Activated T-cell treated with anti-CD3 and anti-CD28 coated beads, Interleukin-2, amount 50 U/mL, for 24 hours (primary cell): Measurements from ENCODE around the gene FIBCD1.

ENCODE experiments used
- DNase-seq: peaks from one replicate; pipeline ENCODE4 v3.0.0-alpha.2; 2020
- H3K27ac Mint-ChIP-seq: 2 replicates; pipeline ENCODE4 v1.8.0; 2020; ENCODE audit warnings: mild to moderate bottlenecking, mixed read lengths
- H3K27me3 Mint-ChIP-seq: 2 replicates; pipeline ENCODE4 v1.8.0; 2020; ENCODE audit warnings: mixed read lengths
- H3K36me3 Mint-ChIP-seq: 2 replicates; pipeline ENCODE4 v1.8.0; 2020; ENCODE audit warnings: low read depth, mixed read lengths
- H3K4me1 Mint-ChIP-seq: 2 replicates; pipeline ENCODE4 v1.8.0; 2020; ENCODE audit warnings: low read depth, mixed read lengths
- H3K4me3 Mint-ChIP-seq: 2 replicates; pipeline ENCODE4 v1.8.0; 2020; ENCODE audit warnings: mild to moderate bottlenecking, moderate library complexity, mixed read lengths
- H3K9me3 Mint-ChIP-seq: 2 replicates; pipeline ENCODE4 v1.8.0; 2020; ENCODE audit warnings: mixed read lengths

Gene FIBCD1

GRCh38 chr9:130861372-130862180 is 77.5 kb downstream of the FIBCD1 start:
- H3K9me3 Mint-ChIP-seq: no peaks in the 10 kb centered on the region
- H3K4me1 Mint-ChIP-seq: peaks cover 2% of the 10 kb centered on the region
- no peaks in the 10 kb centered on the region for H3K27me3 Mint-ChIP-seq
- no peak overlapping the region for H3K27ac Mint-ChIP-seq
- H3K4me3 Mint-ChIP-seq: no peak overlapping the region
- no peak for DNase-seq
- H3K36me3 Mint-ChIP-seq: peaks cover 66% of the 10 kb centered on the region

- no peak for DNase-seq
Measured at GRCh38 chr9:130860458-130861316, 78.4 kb downstream of the FIBCD1 start.

DNA sequence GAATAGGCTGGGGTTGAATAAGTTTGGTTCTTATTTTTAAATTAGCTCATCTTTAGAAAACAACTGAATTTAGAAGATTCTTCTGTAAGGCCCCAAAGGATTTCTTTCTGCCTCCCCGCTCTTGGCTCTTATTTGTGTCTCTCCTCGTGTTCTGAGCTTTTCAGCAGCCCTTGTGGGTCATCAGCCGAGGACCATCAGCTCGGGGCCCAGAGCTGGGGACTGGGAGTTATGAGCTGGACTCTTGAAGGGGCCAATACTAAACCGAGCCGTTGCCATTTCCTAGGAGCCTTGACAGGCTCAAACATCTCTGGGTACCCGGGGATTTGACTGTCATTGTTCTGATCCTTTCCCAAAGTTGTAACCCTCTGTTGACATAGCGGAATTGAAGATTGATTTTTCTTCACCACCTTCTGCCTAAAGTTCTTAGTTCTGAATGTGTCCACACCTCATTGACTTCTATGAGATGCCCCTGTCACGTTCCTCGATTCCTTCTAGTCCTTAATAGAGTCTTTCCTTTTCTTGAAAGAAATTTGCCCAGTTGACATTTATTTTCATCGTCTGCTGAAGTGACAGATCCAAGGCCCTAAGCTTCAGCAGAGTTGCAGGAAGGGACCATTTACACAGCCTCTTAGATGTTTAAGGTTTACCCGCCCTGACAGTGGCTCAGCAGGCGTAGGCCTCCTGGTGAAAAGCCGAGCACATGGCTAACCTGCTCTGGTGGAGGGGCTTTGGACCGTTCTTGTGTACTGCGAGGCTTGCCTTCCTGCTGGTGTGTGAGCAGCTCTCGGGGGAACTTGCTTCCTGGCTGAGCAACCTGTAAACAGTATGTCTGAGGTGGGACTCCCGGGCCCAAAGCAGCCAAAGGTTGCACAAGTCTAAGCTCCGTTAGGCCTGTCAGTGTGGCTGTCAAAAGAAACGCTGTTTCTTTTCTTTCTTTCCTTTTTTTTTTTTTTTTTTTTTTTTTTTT is 80.0 kb downstream of the FIBCD1 start:
- H3K4me1 Mint-ChIP-seq: no peaks in the 10 kb centered on the region
- DNase-seq: no peak
- H3K27ac Mint-ChIP-seq: no peak overlapping the region
- H3K4me3 Mint-ChIP-seq: no peak overlapping the region
- peaks cover 77% of the 10 kb centered on the region for H3K36me3 Mint-ChIP-seq
- no peaks in the 10 kb centered on the region for H3K27me3 Mint-ChIP-seq
- H3K9me3 Mint-ChIP-seq: no peaks in the 10 kb centered on the region

More at GRCh38 chr9:130860458-130861316, 78.4 kb downstream of the FIBCD1 start:
- no peaks in the 10 kb centered on the region for H3K9me3 Mint-ChIP-seq
- H3K27me3 Mint-ChIP-seq: no peaks in the 10 kb centered on the region
- H3K36me3 Mint-ChIP-seq: peaks cover 70% of the 10 kb centered on the region
- H3K4me3 Mint-ChIP-seq: no peak overlapping the region
- H3K4me1 Mint-ChIP-seq: no peaks in the 10 kb centered on the region
- H3K27ac Mint-ChIP-seq: no peak overlapping the region

DNA sequence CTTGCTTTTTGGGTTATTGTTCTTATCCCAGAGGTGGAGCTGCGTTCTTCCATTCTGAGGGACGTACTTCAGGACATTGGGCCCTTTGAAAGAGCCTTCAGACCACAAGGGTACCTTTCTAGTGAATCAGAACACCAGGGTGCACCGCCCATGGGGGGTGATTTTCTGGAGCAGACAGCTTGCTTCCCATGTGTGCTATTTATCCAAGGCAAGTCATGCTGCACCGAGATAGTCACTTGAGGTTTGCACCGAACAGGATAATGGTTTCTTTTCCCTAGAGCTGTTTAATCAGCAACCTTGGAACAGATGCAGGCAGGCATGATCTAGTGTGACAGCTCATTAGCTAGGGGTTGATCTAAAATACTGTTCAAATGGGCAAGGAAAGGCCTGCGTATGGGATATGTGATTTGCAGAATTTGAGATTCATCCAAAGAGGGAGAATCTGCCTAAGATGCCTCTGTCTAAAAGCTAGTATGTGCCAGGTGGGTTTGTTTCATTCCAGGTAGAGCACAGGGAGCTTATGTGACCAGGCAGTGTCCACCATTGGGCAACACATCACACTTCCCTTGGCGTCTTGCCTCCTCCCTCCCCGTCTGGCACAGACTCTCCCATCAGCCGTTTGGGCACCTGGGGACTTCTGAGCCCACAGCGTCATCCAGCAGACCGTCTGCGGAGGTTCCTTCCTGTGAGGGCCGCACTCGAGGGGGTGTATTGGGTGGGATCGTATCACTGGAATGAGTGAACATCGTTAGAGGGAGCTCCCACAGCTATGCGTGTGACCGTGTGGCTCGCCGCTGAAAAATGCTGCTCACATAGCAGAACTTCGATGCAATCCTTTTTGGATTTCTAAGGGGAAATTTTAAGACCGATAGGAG is 80.9 kb downstream of the FIBCD1 start:
- H3K9me3 Mint-ChIP-seq: no peaks in the 10 kb centered on the region
- no peak for DNase-seq
- H3K4me1 Mint-ChIP-seq: no peaks in the 10 kb centered on the region
- H3K27ac Mint-ChIP-seq: peak overlapping the region; percentile 18
- no peak overlapping the region for H3K4me3 Mint-ChIP-seq
- H3K36me3 Mint-ChIP-seq: peaks cover 72% of the 10 kb centered on the region
- no peaks in the 10 kb centered on the region for H3K27me3 Mint-ChIP-seq

GRCh38 chr9:130856474-130856873 is 82.6 kb downstream of the FIBCD1 start:
- Mint-ChIP-seq H3K27ac (no peak overlapping the region), H3K9me3 (no peaks in the 10 kb centered on the region), H3K4me1 (no peaks in the 10 kb centered on the region), H3K36me3 (peaks cover 60% of the 10 kb centered on the region), H3K4me3 (no peak overlapping the region), H3K27me3 (no peaks in the 10 kb centered on the region)
- DNase-seq: no peak

DNA sequence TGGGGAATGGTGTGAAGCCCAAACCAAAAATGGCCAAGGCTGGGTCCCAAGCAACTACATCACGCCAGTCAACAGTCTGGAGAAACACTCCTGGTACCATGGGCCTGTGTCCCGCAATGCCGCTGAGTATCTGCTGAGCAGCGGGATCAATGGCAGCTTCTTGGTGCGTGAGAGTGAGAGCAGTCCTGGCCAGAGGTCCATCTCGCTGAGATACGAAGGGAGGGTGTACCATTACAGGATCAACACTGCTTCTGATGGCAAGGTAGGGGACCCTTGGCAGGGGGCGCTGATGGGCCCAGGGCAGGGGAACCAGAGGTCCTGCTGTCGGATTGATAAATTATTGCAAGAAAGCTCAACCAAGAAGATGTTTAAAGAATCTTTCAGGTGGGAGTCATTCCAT is 84.2 kb downstream of the FIBCD1 start:
- Mint-ChIP-seq H3K9me3 (no peaks in the 10 kb centered on the region), H3K27me3 (no peaks in the 10 kb centered on the region), H3K27ac (no peak overlapping the region), H3K4me3 (no peak overlapping the region), H3K4me1 (peaks cover 3% of the 10 kb centered on the region), H3K36me3 (peaks cover 50% of the 10 kb centered on the region)
- DNase-seq: no peak

DNA sequence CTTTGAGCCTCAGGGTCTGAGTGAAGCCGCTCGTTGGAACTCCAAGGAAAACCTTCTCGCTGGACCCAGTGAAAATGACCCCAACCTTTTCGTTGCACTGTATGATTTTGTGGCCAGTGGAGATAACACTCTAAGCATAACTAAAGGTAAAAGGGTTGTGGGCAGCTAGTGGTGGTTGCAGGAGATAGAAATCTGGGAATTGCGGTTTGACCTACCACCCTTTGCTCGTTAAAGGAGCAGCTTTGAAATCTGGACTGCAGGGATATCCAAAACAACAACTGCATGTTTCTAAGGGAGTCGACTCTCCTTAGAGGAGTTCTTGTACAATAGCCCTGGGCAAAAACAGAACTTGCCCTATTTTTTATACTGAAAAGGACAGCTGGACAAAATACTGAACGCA is 85.0 kb downstream of the FIBCD1 start:
- H3K36me3 Mint-ChIP-seq: peaks cover 45% of the 10 kb centered on the region
- no peaks in the 10 kb centered on the region for H3K27me3 Mint-ChIP-seq
- H3K4me1 Mint-ChIP-seq: peaks cover 4% of the 10 kb centered on the region
- no peak for DNase-seq
- H3K9me3 Mint-ChIP-seq: no peaks in the 10 kb centered on the region
- no peak overlapping the region for H3K27ac Mint-ChIP-seq
- no peak overlapping the region for H3K4me3 Mint-ChIP-seq

- Mint-ChIP-seq H3K4me1 (peaks cover 4% of the 10 kb centered on the region), H3K4me3 (no peak overlapping the region), H3K27ac (no peak overlapping the region), H3K27me3 (no peaks in the 10 kb centered on the region), H3K9me3 (no peaks in the 10 kb centered on the region), H3K36me3 (peaks cover 35% of the 10 kb centered on the region)
- DNase-seq: no peak
Measured at GRCh38 chr9:130852801-130853200, 86.2 kb downstream of the FIBCD1 start.
